Gastrocnemius medialis (tissue), 4 donors: ENCODE measurements around the gene BCL2L1. TPM values are rescaled to one million over a fixed set of nuclear protein-coding genes. Genes with fewer than 3 reads are reported as not detected.

Experiments used
- ATAC-seq, 2 donors: fragments of 150-250 bp; one replicate each; pipeline ENCODE4 v1.9.1; 2016
- DNase-seq, 2 donors: peaks; one replicate each; pipeline ENCODE4 v3.0.0-alpha.2; 2019
- H3K27ac ChIP-seq, 4 donors: fragments of 200-600 bp; sonication (generic); 1 replicate in 1 of 4; 2 replicates in 3 of 4; pipeline ENCODE4 v1.5.1; 2016 to 2018; ENCODE audit warnings: mild to moderate bottlenecking in 2 of 4, moderate library complexity in 1 of 4
- H3K27me3 ChIP-seq, 3 donors: fragments of 200-600 bp; sonication (generic) in 2 of 3; 1 replicate in 1 of 3; 2 replicates in 2 of 3; pipeline versions ENCODE4 v1.5.1 to v1.6.0; 2016 to 2019; ENCODE audit warnings: mild to moderate bottlenecking in 1 of 3, moderate library complexity in 1 of 3
- H3K36me3 ChIP-seq, 2 donors: fragments of 200-600 bp; sonication (generic) in 1 of 2; one replicate each; pipeline ENCODE4 v1.5.1; 2017 to 2018
- H3K4me1 ChIP-seq, 2 donors: fragments of 200-600 bp; sonication (generic) in 1 of 2; one replicate each; pipeline ENCODE4 v1.5.1; 2016 to 2017; ENCODE audit warnings: mild to moderate bottlenecking in 2 of 2
- H3K4me3 ChIP-seq, 4 donors: fragments of 200-600 bp; sonication (generic) in 3 of 4; 1 replicate in 1 of 4; 2 replicates in 3 of 4; pipeline ENCODE4 v1.5.1; 2016 to 2019; ENCODE audit warnings: mild to moderate bottlenecking in 2 of 4
- H3K9me3 ChIP-seq, 3 donors: fragments of 200-600 bp; sonication (generic) in 2 of 3; 1 replicate in 1 of 3; 2 replicates in 2 of 3; pipeline ENCODE4 v1.5.1; 2016 to 2019
- CTCF ChIP-seq, 5 experiments: fragments of 450-650 bp in 3 of 5; fragments of 200-600 bp in 2 of 5; sonication (generic) in 2 of 5; IDR thresholded peaks in 4 of 5; conservative IDR thresholded peaks in 1 of 5; 1 replicate in 4 of 5; 2 replicates in 1 of 5; pipeline ENCODE4 v1.5.1; 2016 to 2019; ENCODE audit warnings: antibody characterized with exemption in 5 of 5, mild to moderate bottlenecking in 3 of 5, moderate library complexity in 3 of 5
- POLR2A ChIP-seq, 2 donors: fragments of 450-650 bp; IDR thresholded peaks; one replicate each; pipeline ENCODE4 v1.6.1; 2017; ENCODE audit warnings: antibody characterized with exemption in 2 of 2, mild to moderate bottlenecking in 2 of 2, moderate library complexity in 2 of 2
- in situ Hi-C, 4 donors: fragments of 200-750 bp; cut with MboI; loops; one replicate each; pipeline versions ENCODE4 v1.15.0 to v1.8.0; 2017; ENCODE audit warnings: low sequenced_read_pairs in 4 of 4
- intact Hi-C: fragments of 100-400 bp; cut with DNase I; formaldehyde crosslinking; loops from one replicate; pipeline ENCODE4 v1.15.1; 2023; ENCODE audit warnings: low total_unique reads
- total RNA-seq, 4 donors: library from RNA; depleted of rRNA; stranded (reverse); fragments of >200 nt; gene quantifications; one replicate each; pipeline versions ENCODE4 v1.1.0 to v1.2.3, GENCODE V29; 2016

BCL2L1 gene
- total RNA-seq, 4 donors from 2014 or later: 41.5 to 87.8 (median 55.3) TPM

GRCh38 chr20:31642837-31643236, 79.8 kb downstream of the BCL2L1 start:
- Histone ChIP-seq H3K36me3 (no peaks in the 10 kb centered on the region), H3K27me3 (peaks cover 0 to 7% (median 6%) of the 10 kb centered on the region in 3 donors), H3K4me1 (no peaks in the 10 kb centered on the region), H3K27ac (no peak overlapping the region), H3K9me3 (no peaks in the 10 kb centered on the region), H3K4me3 (no peak overlapping the region)
- intact Hi-C loops (no loop called here), in situ Hi-C loops (no loop called here)
- TF ChIP-seq POLR2A (IDR thresholded peaks at IDR 0.05) (no peak), CTCF (IDR thresholded peaks at IDR 0.05 in 4 of 5, conservative IDR thresholded peaks at IDR 0.05 in 1 of 5) (no peak)
- ATAC-seq: no peak
- no peak for DNase-seq

- no peak overlapping the region for H3K4me3 ChIP-seq
- in situ Hi-C loops: no loop called here
- no peak for DNase-seq
- TF ChIP-seq POLR2A (IDR thresholded peaks at IDR 0.05) (no peak), CTCF (IDR thresholded peaks at IDR 0.05 in 4 of 5, conservative IDR thresholded peaks at IDR 0.05 in 1 of 5) (no peak)
- no peaks in the 10 kb centered on the region for H3K36me3 ChIP-seq
- H3K27ac ChIP-seq: no peak overlapping the region
- H3K9me3 ChIP-seq: no peaks in the 10 kb centered on the region
- intact Hi-C loops: no loop called here
- ATAC-seq: no peak
- peaks cover 5 to 11% (median 9%) of the 10 kb centered on the region in 3 donors for H3K27me3 ChIP-seq
- H3K4me1 ChIP-seq: no peaks in the 10 kb centered on the region
These were observed 81.3 kb downstream of the BCL2L1 start for GRCh38 chr20:31641391-31641790.

GRCh38 chr20:31640259-31640658, 82.4 kb downstream of the BCL2L1 start:
- H3K36me3 ChIP-seq: no peaks in the 10 kb centered on the region
- in situ Hi-C loops (no loop called here), intact Hi-C loops (no loop called here)
- no peaks in the 10 kb centered on the region for H3K9me3 ChIP-seq
- no peak for ATAC-seq
- no peaks in the 10 kb centered on the region for H3K4me1 ChIP-seq
- H3K4me3 ChIP-seq: no peak overlapping the region
- peaks cover 5 to 11% (median 9%) of the 10 kb centered on the region in 3 donors for H3K27me3 ChIP-seq
- no peak overlapping the region for H3K27ac ChIP-seq
- no peak for DNase-seq
- no peak for TF ChIP-seq CTCF (IDR thresholded peaks at IDR 0.05 in 4 of 5, conservative IDR thresholded peaks at IDR 0.05 in 1 of 5)
- TF ChIP-seq POLR2A (IDR thresholded peaks at IDR 0.05): no peak

GRCh38 chr20:31638816-31639215, 83.9 kb downstream of the BCL2L1 start:
- no peak for TF ChIP-seq CTCF (IDR thresholded peaks at IDR 0.05 in 4 of 5, conservative IDR thresholded peaks at IDR 0.05 in 1 of 5)
- TF ChIP-seq POLR2A (IDR thresholded peaks at IDR 0.05): no peak
- Histone ChIP-seq H3K27ac (peak overlapping the region; percentile 30 to 71 (median 69)), H3K4me1 (no peaks in the 10 kb centered on the region), H3K27me3 (peaks cover 5 to 11% (median 9%) of the 10 kb centered on the region in 3 donors), H3K4me3 (peak overlapping the region in 1 of 4 donors; percentile 39), H3K9me3 (no peaks in the 10 kb centered on the region), H3K36me3 (no peaks in the 10 kb centered on the region)
- intact Hi-C loops (no loop called here), in situ Hi-C loops (no loop called here)
- DNase-seq: no peak
- no peak for ATAC-seq

GRCh38 chr20:31638317-31638716, 84.4 kb downstream of the BCL2L1 start:
- intact Hi-C loops (no loop called here), in situ Hi-C loops (no loop called here)
- H3K27ac ChIP-seq: peak overlapping the region; percentile 59 to 71 (median 69)
- H3K4me3 ChIP-seq: peak overlapping the region in 3 of 4 donors; percentile 7 to 39 (median 28)
- DNase-seq (no peak), ATAC-seq (no peak)
- no peaks in the 10 kb centered on the region for H3K36me3 ChIP-seq
- no peaks in the 10 kb centered on the region for H3K4me1 ChIP-seq
- H3K9me3 ChIP-seq: no peaks in the 10 kb centered on the region
- TF ChIP-seq POLR2A (IDR thresholded peaks at IDR 0.05): no peak
- no peak for TF ChIP-seq CTCF (IDR thresholded peaks at IDR 0.05 in 4 of 5, conservative IDR thresholded peaks at IDR 0.05 in 1 of 5)
- peaks cover 5 to 11% (median 9%) of the 10 kb centered on the region in 3 donors for H3K27me3 ChIP-seq
